ENCODE results near the gene FNBP1L.

- TF ChIP-seq EZH2 (IDR thresholded peaks at IDR 0.05; ENCODE audit: borderline replicate concordance, low read length) (no peak), CTCF (conservative IDR thresholded peaks at IDR 0.05 in 1 of 2, IDR thresholded peaks at IDR 0.05 in 1 of 2; ENCODE audit: extremely low read depth in 1 of 2, insufficient read depth in 1 of 2, low read depth in 1 of 2, low read length in 2 of 2) (no peak)
Observed at GRCh38 chr1:93522721-93523120, 74.8 kb downstream of the FNBP1L start.
